ENCODE measurements around the gene PPM1E.

The PPM1E gene

DNA sequence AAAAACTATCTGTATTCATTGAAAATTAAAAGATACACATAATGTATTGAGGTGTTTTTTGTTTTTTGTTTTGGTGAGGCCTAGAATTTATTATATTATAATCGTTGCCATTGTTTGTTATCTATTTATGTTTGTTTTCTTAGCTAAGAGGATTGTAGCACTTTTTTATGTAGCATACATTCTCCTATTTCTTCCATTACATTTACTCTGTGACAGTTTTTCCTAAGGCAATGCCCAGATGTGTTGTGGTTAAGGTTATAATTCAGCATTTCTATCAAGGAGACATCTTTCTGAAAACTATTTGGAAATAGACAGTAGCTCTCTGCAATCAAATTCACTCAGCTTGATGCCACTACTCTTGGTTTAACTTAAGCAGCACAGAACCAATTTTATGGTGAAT lies 161.6 kb downstream of the PPM1E start:
- TF ChIP-seq, protein P1, sequence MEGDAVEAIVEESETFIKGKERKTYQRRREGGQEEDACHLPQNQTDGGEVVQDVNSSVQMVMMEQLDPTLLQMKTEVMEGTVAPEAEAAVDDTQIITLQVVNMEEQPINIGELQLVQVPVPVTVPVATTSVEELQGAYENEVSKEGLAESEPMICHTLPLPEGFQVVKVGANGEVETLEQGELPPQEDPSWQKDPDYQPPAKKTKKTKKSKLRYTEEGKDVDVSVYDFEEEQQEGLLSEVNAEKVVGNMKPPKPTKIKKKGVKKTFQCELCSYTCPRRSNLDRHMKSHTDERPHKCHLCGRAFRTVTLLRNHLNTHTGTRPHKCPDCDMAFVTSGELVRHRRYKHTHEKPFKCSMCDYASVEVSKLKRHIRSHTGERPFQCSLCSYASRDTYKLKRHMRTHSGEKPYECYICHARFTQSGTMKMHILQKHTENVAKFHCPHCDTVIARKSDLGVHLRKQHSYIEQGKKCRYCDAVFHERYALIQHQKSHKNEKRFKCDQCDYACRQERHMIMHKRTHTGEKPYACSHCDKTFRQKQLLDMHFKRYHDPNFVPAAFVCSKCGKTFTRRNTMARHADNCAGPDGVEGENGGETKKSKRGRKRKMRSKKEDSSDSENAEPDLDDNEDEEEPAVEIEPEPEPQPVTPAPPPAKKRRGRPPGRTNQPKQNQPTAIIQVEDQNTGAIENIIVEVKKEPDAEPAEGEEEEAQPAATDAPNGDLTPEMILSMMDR (IDR thresholded peaks at IDR 0.05; ENCODE audit: insufficient read depth, missing control alignments), result no peak
- DNase-seq (ENCODE audit: insufficient read length, low spot score), result no peak
- FAIRE-seq, result no peak

DNA sequence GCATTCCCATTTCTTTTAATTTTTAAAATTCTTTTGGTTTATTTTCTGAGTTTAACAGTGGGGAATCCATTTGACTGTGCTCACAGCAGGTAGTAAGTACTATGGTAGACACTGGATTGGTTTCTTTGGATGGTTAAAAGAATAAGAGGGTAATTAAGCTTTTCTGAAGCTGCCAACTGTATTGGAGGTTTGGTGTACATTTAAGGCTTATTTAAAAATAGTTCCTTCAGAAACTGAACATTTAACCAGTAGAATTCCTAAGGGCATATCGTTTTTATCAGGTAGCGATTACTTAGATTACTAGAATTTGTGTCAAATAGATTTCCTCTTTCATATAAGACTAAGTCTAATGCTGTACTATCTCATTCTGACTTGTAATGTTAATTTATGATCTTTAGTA lies 162.4 kb downstream of the PPM1E start:
- DNase-seq (ENCODE audit: insufficient read length, low spot score) (no peak), FAIRE-seq (no peak)
- TF ChIP-seq, protein P1 (IDR thresholded peaks at IDR 0.05; ENCODE audit: insufficient read depth, missing control alignments), result no peak

DNA sequence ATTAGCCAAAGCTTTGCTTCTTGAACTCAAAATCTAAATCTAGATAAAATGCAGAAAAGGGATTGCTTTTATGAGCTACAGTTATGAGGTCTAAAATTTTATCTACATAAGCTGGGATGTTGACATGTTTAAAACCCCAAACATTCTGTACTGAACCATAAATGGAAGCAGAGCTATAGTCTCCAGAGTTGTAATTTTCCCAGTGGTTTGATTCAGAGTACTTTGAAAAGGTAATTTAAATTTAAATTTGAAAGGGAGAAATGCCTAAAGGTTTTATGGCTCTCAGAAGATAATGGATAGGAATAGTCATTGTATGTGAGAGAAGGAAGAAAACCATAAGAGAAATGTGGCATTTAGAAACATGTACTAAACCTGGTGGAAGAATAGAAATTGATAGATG lies 163.2 kb downstream of the PPM1E start:
- TF ChIP-seq, protein P1 (IDR thresholded peaks at IDR 0.05; ENCODE audit: insufficient read depth, missing control alignments), result no peak
- DNase-seq (ENCODE audit: insufficient read length, low spot score) (no peak), FAIRE-seq (no peak)

DNA sequence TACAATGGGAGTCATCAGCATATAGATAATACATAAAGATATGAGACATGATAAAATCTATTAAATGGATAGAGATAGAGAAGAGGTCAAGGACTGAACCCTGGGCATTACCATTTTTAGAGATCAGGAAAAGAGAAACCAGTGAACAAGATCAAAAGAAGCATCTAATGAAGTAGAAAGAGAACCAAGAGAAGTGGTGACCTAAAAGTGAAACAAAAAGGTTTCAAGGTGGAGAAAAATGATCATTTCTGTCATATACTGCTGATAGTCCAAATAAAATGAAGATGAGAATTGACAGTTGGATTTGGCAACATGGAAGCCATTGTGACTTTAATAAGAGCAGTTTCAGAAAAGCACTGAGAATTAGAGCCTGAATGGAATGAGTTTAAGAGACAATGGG lies 165.1 kb downstream of the PPM1E start:
- FAIRE-seq (no peak), DNase-seq (ENCODE audit: insufficient read length, low spot score) (no peak)
- TF ChIP-seq, protein P1 (IDR thresholded peaks at IDR 0.05; ENCODE audit: insufficient read depth, missing control alignments), result no peak

DNA sequence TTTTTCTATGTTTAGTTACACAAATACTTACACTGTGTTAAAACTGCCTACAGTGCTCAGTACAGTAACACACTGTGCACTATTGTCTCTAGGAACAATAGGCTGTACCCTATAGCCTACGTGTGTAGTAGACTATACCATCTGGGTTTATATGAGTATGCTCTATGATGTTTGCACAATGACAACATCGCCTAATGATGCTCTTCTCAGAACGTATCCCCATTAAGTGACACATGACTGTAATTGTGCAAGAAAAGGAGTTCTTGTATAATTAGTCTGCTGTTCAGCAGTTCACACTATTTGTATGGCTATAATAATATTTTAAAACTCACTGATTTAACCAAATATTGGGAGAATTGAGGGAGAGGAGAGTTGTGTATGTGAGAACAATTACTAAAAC lies 177.3 kb downstream of the PPM1E start:
- FAIRE-seq (no peak), DNase-seq (ENCODE audit: insufficient read length, low spot score) (no peak)
- TF ChIP-seq, protein P1 (IDR thresholded peaks at IDR 0.05; ENCODE audit: insufficient read depth, missing control alignments), result no peak

DNA sequence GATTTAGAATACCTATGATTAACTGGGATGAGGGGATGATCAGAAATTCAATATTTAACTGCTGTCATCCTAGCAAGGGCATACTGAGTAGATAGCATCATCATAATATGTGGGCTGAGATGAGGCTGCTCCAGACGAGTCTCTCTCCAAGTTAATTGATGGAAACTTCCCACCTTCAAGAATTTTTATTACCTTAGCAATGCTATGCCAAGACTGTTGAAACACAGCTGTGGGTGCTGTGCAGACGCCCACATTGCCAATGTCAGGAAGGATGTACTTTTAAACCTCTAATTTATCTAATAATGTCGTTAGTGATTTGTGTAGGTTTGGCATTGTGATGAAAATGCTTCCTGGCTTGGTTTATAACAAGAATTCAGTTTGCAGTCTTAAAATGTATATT lies 180.6 kb downstream of the PPM1E start:
- FAIRE-seq (no peak), DNase-seq (ENCODE audit: insufficient read length, low spot score) (no peak)
- TF ChIP-seq, protein P1 (IDR thresholded peaks at IDR 0.05; ENCODE audit: insufficient read depth, missing control alignments), result no peak

GRCh38 chr17:58944166-58944565 lies 188.5 kb downstream of the PPM1E start:
- DNase-seq (ENCODE audit: insufficient read length, low spot score) (no peak), FAIRE-seq (no peak)
- TF ChIP-seq, protein P1 (IDR thresholded peaks at IDR 0.05; ENCODE audit: insufficient read depth, missing control alignments), result no peak

All from D721Med (cell line).